Activated B cell treated with CpG ODN at 0.5 μM for 24 hours (primary cell): Measurements from ENCODE around the gene CYBB. TPM values are rescaled to one million over a fixed set of nuclear protein-coding genes. Genes with fewer than 3 reads are reported as not detected.

Experiments
- ATAC-seq: fragments of 200-7000 bp; cut with Tn5 transposase; one replicate; pipeline ENCODE4 v1.10.0; 2021; ENCODE audit warnings: low read depth, mild to moderate bottlenecking, moderate library complexity
- CTCF ChIA-PET: fragments of 350-600 bp; sonication (Branson Sonifier 250); formaldehyde crosslinking; loops from one replicate; lab custom pipeline; 2021; ENCODE audit warnings: antibody characterized with exemption; lab: Charles Lee
- POLR2A ChIA-PET: fragments of 350-600 bp; sonication (Branson Sonifier 250); formaldehyde crosslinking; loops from one replicate; lab custom pipeline; 2021; ENCODE audit warnings: antibody characterized with exemption; lab: Charles Lee
- DNase-seq: peaks from one replicate; pipeline ENCODE4 v3.0.0; 2022
- H3K27ac Mint-ChIP-seq: one replicate; pipeline ENCODE4 v1.8.0; 2020; ENCODE audit warnings: mixed read lengths
- H3K27me3 Mint-ChIP-seq: one replicate; pipeline ENCODE4 v1.8.0; 2021; ENCODE audit warnings: mixed read lengths
- H3K36me3 Mint-ChIP-seq: one replicate; pipeline ENCODE4 v1.8.0; 2021; ENCODE audit warnings: low read depth, mixed read lengths
- H3K4me1 Mint-ChIP-seq: one replicate; pipeline ENCODE4 v1.8.0; 2021; ENCODE audit warnings: mixed read lengths
- H3K4me3 Mint-ChIP-seq: one replicate; pipeline ENCODE4 v1.8.0; 2020; ENCODE audit warnings: mild to moderate bottlenecking, mixed read lengths
- H3K9me3 Mint-ChIP-seq: one replicate; pipeline ENCODE4 v1.8.0; 2020; ENCODE audit warnings: mixed read lengths
- intact Hi-C: fragments of 100-400 bp; cut with micrococcal nuclease; formaldehyde crosslinking; loops from one replicate; pipeline ENCODE4 v1.15.1; 2024
- total RNA-seq: library from RNA; stranded (reverse); gene quantifications from 2 replicates; pipeline ENCODE4 v1.2.3, GENCODE V29; 2022
- TF ChIP-seq, protein P1 (sequence below): fragments of 200-600 bp; IDR thresholded peaks from one replicate; pipeline ENCODE4 v1.8.0; 2022; ENCODE audit warnings: antibody characterized with exemption, mild to moderate bottlenecking

CYBB gene
- total RNA-seq, 1 donor from 2014 or later: 165 TPM

GRCh38 chrX:37786624-37787422 lies 7.0 kb downstream of the CYBB start:
- DNase-seq: no peak
- H3K36me3 Mint-ChIP-seq: peaks cover 72% of the 10 kb centered on the region
- H3K4me1 Mint-ChIP-seq: peaks cover 85% of the 10 kb centered on the region
- ChIA-PET CTCF (interaction anchor here (1.2 to 7.5 kb wide), 4 partner anchors 8 to 41 kb away, joined by 3 to 34 read pairs (median 14); no protein-coding TSS in a partner anchor), POLR2A (interaction anchor here (0.6 to 11.2 kb wide), 17 partner anchors 9 to 41 kb away, joined by 3 to 155 read pairs (median 6); partner anchors contain the start of gene CYBB)
- H3K27me3 Mint-ChIP-seq: no peaks in the 10 kb centered on the region
- H3K27ac Mint-ChIP-seq: peak overlapping the region; percentile 97
- peak; percentile 80 for ATAC-seq
- intact Hi-C loops: loop anchor here (1.0 kb wide), 6 partner anchors 10 to 60 kb away; partner anchors contain the start of gene DYNLT3
- peak overlapping the region; percentile 77 for H3K4me3 Mint-ChIP-seq
- no peaks in the 10 kb centered on the region for H3K9me3 Mint-ChIP-seq
- TF ChIP-seq, protein P1, sequence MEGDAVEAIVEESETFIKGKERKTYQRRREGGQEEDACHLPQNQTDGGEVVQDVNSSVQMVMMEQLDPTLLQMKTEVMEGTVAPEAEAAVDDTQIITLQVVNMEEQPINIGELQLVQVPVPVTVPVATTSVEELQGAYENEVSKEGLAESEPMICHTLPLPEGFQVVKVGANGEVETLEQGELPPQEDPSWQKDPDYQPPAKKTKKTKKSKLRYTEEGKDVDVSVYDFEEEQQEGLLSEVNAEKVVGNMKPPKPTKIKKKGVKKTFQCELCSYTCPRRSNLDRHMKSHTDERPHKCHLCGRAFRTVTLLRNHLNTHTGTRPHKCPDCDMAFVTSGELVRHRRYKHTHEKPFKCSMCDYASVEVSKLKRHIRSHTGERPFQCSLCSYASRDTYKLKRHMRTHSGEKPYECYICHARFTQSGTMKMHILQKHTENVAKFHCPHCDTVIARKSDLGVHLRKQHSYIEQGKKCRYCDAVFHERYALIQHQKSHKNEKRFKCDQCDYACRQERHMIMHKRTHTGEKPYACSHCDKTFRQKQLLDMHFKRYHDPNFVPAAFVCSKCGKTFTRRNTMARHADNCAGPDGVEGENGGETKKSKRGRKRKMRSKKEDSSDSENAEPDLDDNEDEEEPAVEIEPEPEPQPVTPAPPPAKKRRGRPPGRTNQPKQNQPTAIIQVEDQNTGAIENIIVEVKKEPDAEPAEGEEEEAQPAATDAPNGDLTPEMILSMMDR: no peak

- ChIA-PET POLR2A (interaction anchor here (0.7 to 11.2 kb wide), 14 partner anchors 9 to 42 kb away, joined by 3 to 155 read pairs (median 8); partner anchors contain the start of gene CYBB), CTCF (interaction anchor here (1.2 to 7.5 kb wide), 3 partner anchors 9 to 41 kb away, joined by 3 to 34 read pairs (median 21); no protein-coding TSS in a partner anchor)
- Mint-ChIP-seq H3K27ac (peak overlapping the region; percentile 97), H3K36me3 (peaks cover 66% of the 10 kb centered on the region), H3K4me1 (peaks cover 79% of the 10 kb centered on the region), H3K9me3 (no peaks in the 10 kb centered on the region), H3K4me3 (peak overlapping the region; percentile 77), H3K27me3 (no peaks in the 10 kb centered on the region)
- DNase-seq: no peak
- intact Hi-C loops: loop anchor here (1.0 kb wide), 4 partner anchors 10 to 60 kb away; partner anchors contain the start of gene DYNLT3
- TF ChIP-seq, protein P1: no peak
- ATAC-seq: peak; percentile 71
Observed at GRCh38 chrX:37787423-37787869, 7.6 kb downstream of the CYBB start.

GRCh38 chrX:37796310-37796709 lies 16.5 kb downstream of the CYBB start:
- H3K9me3 Mint-ChIP-seq: no peaks in the 10 kb centered on the region
- CTCF ChIA-PET: interaction anchor here (1.4 to 1.9 kb wide), 3 partner anchors 21 to 51 kb away, joined by 3 to 7 read pairs (median 6); no protein-coding TSS in a partner anchor
- H3K27me3 Mint-ChIP-seq: no peaks in the 10 kb centered on the region
- H3K4me3 Mint-ChIP-seq: peak overlapping the region; percentile 28
- POLR2A ChIA-PET: interaction anchor here (0.8 to 3.3 kb wide), 11 partner anchors 10 to 50 kb away, joined by 3 to 23 read pairs (median 6); partner anchors contain the start of gene CYBB
- no peak for DNase-seq
- H3K36me3 Mint-ChIP-seq: peaks cover 86% of the 10 kb centered on the region
- TF ChIP-seq, protein P1: no peak
- intact Hi-C loops: loop anchor here (2.0 kb wide), 3 partner anchors 14 to 28 kb away; no protein-coding TSS in a partner anchor
- H3K27ac Mint-ChIP-seq: peak overlapping the region; percentile 79
- peaks cover 82% of the 10 kb centered on the region for H3K4me1 Mint-ChIP-seq
- ATAC-seq: no peak

GRCh38 chrX:37796805-37797204 lies 16.9 kb downstream of the CYBB start:
- H3K27me3 Mint-ChIP-seq: no peaks in the 10 kb centered on the region
- intact Hi-C loops: loop anchor here (1.0 to 2.0 kb wide), 5 partner anchors 9 to 28 kb away; no protein-coding TSS in a partner anchor
- DNase-seq: no peak
- peak overlapping the region; percentile 79 for H3K27ac Mint-ChIP-seq
- H3K9me3 Mint-ChIP-seq: no peaks in the 10 kb centered on the region
- ChIA-PET POLR2A (interaction anchor here (0.8 to 3.3 kb wide), 11 partner anchors 10 to 51 kb away, joined by 3 to 23 read pairs (median 6); partner anchors contain the start of gene CYBB), CTCF (interaction anchor here (1.4 to 1.9 kb wide), 3 partner anchors 20 to 51 kb away, joined by 3 to 7 read pairs (median 6); no protein-coding TSS in a partner anchor)
- TF ChIP-seq, protein P1: no peak
- H3K4me3 Mint-ChIP-seq: peak overlapping the region; percentile 28
- H3K4me1 Mint-ChIP-seq: peaks cover 79% of the 10 kb centered on the region
- peak; percentile 90 for ATAC-seq
- peaks cover 86% of the 10 kb centered on the region for H3K36me3 Mint-ChIP-seq
